ENCODE data around the gene SLC17A1.
"Not testable (repeated sequence)": the region's sequence is repeated elsewhere in the genome, so short reads cannot be mapped to it uniquely, and the experiment has no call there.

SLC17A1 gene

GRCh38 chr6:25754535-25754934 is 77.3 kb downstream of the SLC17A1 start, which contains the start of gene SLC17A4:
SLC17A4 (plus strand) TSS chr6:25754742; CDS start chr6:25761963, 7,221 bp downstream.
- DNase-seq, result no peak

DNA sequence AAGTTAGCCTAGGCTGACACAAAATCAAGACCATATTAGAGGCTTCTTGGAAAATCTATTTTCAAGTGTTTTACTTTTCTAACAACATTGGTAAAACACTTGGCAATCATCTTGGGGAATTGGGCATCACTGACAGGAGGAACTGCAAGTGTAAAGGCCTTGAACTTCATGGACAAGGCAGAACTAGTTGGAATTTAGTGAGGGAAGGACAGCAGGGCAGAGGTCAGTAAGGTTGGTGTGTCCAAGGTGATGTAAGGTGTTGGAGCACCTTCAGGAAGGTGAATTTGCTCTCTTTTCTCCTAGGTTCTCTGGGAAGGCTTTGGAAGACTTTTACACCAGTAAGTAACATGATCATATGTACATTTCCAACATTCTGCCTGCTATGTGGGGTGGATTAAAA is 78.8 kb downstream of the SLC17A1 start:
- no peak for DNase-seq

- DNase-seq, result no peak
Measured at GRCh38 chr6:25750906-25751305, 80.9 kb downstream of the SLC17A1 start.

- DNase-seq, result no peak
Measured at GRCh38 chr6:25749837-25750236, 82.0 kb downstream of the SLC17A1 start.

DNA sequence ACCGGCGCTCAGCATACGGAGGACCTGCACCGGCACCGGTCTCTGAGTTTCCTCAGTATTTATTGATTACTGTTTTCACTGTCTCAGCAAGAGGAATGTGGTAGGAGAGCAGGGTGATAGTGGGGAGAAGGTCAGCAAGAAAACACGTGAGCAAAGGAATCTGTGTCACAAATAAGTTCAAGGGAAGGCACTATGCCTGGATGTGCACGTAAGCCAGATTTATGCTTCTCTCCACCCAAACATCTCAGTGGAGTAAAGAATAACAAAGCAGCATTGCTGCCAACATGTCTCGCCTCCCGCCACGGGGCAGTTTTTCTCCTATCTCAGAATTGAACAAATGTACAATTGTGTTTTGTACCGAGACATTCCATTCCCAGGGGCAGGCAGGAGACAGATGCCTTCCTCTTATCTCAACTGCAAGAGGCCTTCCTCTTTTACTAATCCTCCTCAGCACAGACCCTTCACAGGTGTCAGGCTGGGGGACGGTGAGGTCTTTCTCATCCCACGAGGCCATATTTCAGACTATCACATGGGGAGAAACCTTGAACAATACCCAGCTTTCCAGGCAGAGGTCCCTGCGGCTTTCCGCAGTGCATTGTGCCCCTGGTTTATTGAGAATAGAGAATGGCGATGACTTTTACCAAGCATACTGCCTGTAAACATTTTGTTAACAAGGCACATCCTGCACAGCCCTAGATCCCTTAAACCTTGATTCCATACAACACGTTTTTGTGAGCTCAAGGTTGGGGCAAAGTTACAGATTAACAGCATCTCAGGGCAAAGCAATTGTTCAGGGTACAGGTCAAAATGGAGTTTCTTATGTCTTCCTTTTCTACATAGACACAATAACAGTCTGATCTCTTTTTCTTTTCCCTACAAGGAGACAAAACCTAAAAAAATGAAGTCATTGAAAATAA is 83.0 kb downstream of the SLC17A1 start:
- DNase-seq, result not testable (repeated sequence)

GRCh38 chr6:25748049-25748448 is 83.8 kb downstream of the SLC17A1 start:
- DNase-seq, result no peak

GRCh38 chr6:25747477-25747876 is 84.4 kb downstream of the SLC17A1 start:
- DNase-seq, result no peak

DNA sequence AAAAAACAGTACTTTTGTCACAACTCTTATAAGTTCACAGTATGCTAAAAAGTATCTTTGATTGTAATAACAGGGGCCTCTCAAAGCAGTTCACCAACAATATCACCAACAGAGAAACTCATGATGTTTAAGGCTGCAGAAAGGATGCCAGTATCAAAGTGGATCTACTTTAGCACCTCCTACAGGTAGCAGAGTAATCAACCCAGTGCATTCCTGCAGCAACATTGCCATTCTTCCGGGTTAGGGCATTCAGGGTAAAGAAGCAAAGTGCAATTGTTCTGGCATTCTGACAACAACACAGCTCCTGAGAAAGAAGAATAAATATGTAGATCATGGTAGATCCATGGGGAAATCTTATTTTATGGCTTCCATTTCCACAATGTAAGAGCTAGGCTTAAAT is 84.9 kb downstream of the SLC17A1 start:
- DNase-seq, result no peak

DNA sequence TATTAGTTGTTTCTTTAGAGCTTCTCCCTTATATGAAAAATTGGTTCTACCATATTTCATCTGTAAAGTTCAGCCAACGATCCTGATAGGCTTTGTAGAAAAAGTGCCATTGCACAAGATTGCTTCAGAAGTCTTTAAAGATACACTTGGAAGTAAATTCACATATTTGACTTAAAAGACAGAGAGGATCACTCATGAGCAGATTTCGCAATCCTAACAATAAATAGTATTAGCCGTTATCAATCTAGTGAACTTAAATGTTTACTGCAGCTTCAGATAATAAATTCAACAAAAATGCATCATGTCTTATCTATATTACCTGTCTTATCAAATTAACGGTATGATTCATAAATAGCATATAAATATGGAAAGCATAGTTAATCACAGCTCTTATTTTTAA is 86.0 kb downstream of the SLC17A1 start:
- no peak for DNase-seq

DNA sequence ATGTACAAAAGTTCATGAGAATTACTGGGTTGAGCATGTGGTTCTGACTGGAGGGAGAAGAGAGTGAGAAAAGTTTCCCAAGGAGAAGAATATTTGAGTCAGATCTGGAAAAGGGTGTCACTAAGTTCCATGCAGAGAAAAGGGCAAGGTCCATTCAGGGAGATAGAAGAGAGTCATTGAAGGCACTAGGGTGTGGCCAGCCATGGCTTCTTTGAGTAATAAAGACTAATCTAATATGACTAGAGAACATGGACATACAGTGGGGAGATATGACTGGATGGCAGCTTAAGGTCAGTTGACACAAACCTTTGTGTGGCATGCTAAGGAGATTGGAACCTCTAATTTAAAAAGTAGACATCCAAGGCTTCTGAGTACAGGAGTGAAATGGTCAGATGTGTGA is 88.0 kb downstream of the SLC17A1 start:
- no peak for DNase-seq

GRCh38 chr6:25735261-25735660 is 96.6 kb downstream of the SLC17A1 start:
- no peak for DNase-seq

All from NCI-H1694 (cell line).